Mesodermal cell (in vitro differentiated cells): ENCODE measurements around the gene PHLPP2.

Experiments used
- H3K27ac ChIP-seq: 2 replicates; pipeline ENCODE4 v1.7.0; 2013; ENCODE audit warnings: mild to moderate bottlenecking, low read depth, low read length, moderate library complexity; ENCODE audit not compliant: severe bottlenecking
- H3K36me3 ChIP-seq: 2 replicates; pipeline ENCODE4 v1.7.1; 2013; ENCODE audit warnings: mild to moderate bottlenecking, low read length, moderate library complexity; ENCODE audit not compliant: control insufficient read depth, insufficient read depth
- H3K4me1 ChIP-seq: one replicate; pipeline ENCODE4 v1.7.1; 2013; ENCODE audit warnings: mild to moderate bottlenecking, low read length; ENCODE audit not compliant: insufficient read depth, control insufficient read depth, poor library complexity, severe bottlenecking
- H3K4me3 ChIP-seq: 2 replicates; pipeline ENCODE4 v1.7.0; 2013; ENCODE audit warnings: low read length, control low read depth, mild to moderate bottlenecking; ENCODE audit not compliant: insufficient read depth, poor library complexity, severe bottlenecking; ENCODE audit errors: extremely low read depth
- H3K9me3 ChIP-seq: 2 replicates; pipeline ENCODE4 v1.7.1; 2013; ENCODE audit warnings: mild to moderate bottlenecking, low read length, moderate library complexity; ENCODE audit not compliant: control insufficient read depth
- WGBS, 2 experiments: methylation state at CpG; one replicate each; pipeline ENCODE4 v1.1.5; 2013; ENCODE audit warnings: missing lambda C conversion rate in 2 of 2; ENCODE audit not compliant: insufficient coverage in 2 of 2; 5-methylcytosine and 5-hydroxymethylcytosine counted together

Gene PHLPP2

DNA sequence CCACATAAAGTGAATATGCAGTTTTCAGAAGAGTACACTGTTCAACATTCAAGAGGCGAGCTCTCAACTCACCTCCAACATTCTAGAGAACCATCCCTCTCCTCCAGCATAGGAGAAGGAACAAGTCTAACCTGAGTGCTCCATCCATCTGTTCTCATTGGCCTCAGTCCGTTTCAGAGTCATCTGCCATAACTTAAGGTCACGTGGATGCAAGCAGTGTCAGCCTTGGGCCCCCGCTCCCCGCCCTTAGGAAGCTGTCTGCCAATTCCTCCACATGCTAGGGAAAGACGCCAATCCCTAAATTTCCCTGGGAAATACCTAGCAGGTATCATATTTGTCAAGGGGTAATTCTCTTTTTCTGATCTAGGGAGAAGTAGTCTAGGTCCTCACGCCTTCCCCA lies 77.1 kb downstream of the PHLPP2 start:
- Histone ChIP-seq H3K9me3 (no peaks in the 10 kb centered on the region), H3K4me1 (no peaks in the 10 kb centered on the region), H3K4me3 (no peak overlapping the region), H3K36me3 (peaks cover 61% of the 10 kb centered on the region), H3K27ac (no peak overlapping the region)
- WGBS, 2 experiments, result 93 to 100% methylated on average over 4 to 6 of the region's 7 CpGs

DNA sequence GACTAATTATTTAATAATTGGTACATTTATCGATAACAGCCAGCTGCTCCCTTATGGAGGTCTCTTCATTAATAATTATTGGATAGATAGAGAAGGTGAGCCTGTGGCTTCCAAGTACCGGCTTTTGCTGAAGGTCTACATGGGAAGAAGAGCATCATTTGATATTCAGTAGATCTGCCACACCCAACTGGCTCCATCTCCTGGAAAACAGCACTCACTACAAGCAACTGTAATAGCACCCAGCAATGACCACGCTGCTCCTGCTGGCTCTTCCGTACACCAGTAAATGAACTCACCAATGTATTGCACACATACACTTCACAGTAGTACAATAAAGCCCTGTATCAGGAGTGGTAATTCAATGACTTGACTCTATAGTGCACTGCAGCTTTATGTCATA lies 79.1 kb downstream of the PHLPP2 start:
- Histone ChIP-seq H3K4me3 (no peak overlapping the region), H3K9me3 (no peaks in the 10 kb centered on the region), H3K27ac (no peak overlapping the region), H3K36me3 (peaks cover 45% of the 10 kb centered on the region), H3K4me1 (no peaks in the 10 kb centered on the region)
- 78 to 88% methylated on average over 2 of the region's 4 CpGs for WGBS, 2 experiments

DNA sequence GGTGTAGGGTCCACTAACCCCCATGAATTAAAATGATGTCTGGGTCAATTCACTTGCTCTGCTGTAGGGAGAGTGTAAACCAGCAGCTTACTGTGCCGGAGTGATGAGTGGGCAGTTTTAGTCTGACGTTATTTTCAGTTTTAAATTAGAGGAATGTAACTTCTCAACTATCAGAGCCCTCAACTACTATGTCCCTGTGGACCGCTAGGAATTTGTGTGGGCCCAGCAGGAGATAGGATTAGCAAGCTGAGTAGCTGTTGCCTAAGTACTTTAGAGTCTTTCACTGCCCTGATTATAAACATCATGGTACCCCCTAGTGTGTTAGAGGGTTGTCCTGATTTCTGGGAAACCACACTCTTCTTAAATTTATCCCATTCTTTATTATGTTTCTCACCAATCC lies 87.1 kb downstream of the PHLPP2 start:
- Histone ChIP-seq H3K4me3 (no peak overlapping the region), H3K4me1 (peaks cover 14% of the 10 kb centered on the region), H3K27ac (peak overlapping the region; percentile 29), H3K36me3 (peaks cover 5% of the 10 kb centered on the region), H3K9me3 (no peaks in the 10 kb centered on the region)
- WGBS, 2 experiments, result no CpG with 5 or more reads among the region's 3 CpGs

DNA sequence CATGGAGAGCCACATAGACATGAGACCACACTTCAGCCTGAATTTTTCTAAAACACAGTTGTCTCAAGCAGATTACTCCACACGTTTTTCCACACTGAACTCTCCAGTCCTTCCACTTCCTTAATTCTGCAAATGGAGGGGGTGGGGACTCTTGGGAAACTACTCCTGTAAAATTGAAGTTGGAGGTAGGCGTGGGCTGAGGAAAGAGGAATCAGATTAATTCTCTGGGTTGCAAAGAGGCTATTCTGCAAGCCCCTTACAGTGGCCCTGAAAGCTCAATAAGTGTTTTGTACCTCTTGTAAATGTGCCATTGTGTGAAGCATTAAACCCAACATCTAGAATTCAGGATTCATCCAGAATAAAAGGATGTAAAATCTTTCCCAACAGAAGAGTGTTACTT lies 88.9 kb downstream of the PHLPP2 start:
- WGBS, 2 experiments, result 71 to 100% methylated on average over 1 of the region's 2 CpGs
- Histone ChIP-seq H3K9me3 (no peaks in the 10 kb centered on the region), H3K4me1 (peaks cover 14% of the 10 kb centered on the region), H3K4me3 (no peak overlapping the region), H3K27ac (no peak overlapping the region), H3K36me3 (peaks cover 5% of the 10 kb centered on the region)

DNA sequence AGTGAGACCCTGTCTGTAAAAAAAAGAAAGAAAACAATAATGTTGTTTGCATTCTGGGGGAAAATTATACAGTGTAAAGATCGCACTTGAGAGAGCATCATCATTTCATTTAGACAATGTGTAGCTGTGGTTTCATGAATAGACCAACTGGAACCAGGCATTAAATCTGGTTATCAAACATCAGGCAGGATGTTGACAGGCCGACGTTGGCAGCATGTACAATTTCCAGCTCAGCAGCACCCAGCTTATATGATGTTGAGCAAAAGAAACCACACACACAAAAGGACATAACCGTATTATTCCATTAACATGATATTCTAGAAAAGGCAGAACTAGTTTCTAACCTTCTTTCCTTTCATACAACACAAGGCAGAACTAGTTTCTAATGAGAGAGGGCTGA lies 92.7 kb downstream of the PHLPP2 start:
- peaks cover under 1% of the 10 kb centered on the region for H3K4me1 ChIP-seq
- no peak overlapping the region for H3K27ac ChIP-seq
- WGBS, 2 experiments, result 90 to 93% methylated on average over 1 to 3 of the region's 4 CpGs
- H3K4me3 ChIP-seq, result no peak overlapping the region
- H3K9me3 ChIP-seq, result no peaks in the 10 kb centered on the region
- no peaks in the 10 kb centered on the region for H3K36me3 ChIP-seq

DNA sequence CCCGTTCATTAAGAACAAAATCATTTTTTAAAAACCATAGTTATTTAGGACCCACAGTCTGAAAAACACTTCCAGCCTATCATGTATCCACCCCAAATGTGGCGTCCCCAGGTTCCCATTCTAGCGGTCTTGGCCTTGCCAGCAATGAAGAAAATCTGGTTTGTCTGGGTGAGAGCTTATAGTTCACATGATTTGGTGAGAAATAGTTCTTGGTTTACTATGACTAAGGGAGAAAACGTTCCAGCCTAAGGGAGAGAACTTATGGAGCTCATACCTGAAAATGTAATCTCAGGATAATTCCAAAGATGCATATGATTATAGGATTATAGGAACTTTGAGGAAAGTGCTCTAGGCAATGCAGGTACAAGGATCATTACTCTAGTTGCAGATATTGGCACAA lies 93.7 kb downstream of the PHLPP2 start:
- Histone ChIP-seq H3K36me3 (no peaks in the 10 kb centered on the region), H3K9me3 (no peaks in the 10 kb centered on the region), H3K27ac (no peak overlapping the region), H3K4me1 (peaks cover 4% of the 10 kb centered on the region), H3K4me3 (no peak overlapping the region)
- WGBS, 2 experiments, result 92 to 100% methylated on average over 4 of the region's 4 CpGs

DNA sequence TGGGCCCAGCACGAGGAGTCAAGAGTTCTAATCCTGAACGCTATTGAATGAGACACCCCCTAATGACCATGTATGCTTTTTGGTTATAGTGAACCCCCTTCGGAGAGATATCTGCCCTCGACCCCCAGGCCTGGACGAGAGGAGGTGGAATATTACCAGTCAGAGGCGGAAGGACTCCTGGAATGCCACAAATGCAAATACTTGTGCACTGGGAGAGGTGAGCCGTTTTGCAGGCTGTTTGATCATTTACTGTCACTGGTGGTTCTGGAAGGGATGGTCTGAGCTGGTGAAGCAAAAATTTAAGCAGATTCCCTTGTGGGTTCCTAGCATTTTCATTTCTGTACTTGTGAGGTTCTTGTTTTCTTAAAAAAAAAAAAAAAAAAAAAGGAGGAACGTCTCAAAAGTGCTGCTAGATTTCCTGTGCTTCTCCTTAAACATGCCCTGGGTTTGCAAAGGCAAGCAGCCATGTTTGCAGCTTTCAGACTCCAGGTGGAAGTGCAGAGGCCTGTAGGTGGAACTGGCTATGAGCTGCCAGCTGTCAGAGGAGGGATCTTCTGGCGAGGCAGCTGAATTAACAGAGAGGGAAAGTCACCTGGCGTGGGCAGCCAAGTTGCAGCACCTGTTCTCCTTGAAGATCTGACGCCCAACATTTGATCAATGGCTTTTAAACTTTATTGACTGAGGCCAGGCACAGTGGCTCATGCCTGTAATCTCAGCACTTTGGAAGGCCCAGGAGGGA lies 95.1 kb downstream of the PHLPP2 start:
- no peaks in the 10 kb centered on the region for H3K36me3 ChIP-seq
- 79 to 82% methylated on average over 10 of the region's 11 CpGs for WGBS, 2 experiments

DNA sequence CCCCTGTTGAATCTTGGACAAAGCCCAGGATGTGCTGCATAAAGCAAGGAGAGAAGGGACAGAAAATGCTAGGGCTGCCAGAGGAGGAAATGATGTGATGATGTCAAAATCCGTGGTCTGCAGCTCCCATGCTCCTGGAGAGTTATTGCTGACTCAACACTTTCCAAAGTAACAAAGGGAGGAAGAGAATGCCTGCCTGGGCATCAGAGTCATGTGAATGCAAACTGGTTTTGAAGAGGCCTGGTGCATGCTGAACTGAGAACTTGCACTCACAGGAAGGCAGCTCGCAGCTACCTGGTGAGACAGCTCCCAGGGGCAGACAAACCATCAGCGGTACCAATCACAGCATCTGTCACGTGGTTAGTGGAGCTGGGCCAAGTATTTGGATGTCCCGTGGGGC lies 95.7 kb downstream of the PHLPP2 start:
- no peaks in the 10 kb centered on the region for H3K36me3 ChIP-seq
- no peak overlapping the region for H3K4me3 ChIP-seq
- H3K4me1 ChIP-seq, result peaks cover 4% of the 10 kb centered on the region
- WGBS, 2 experiments, result 73 to 85% methylated on average over 4 to 5 of the region's 5 CpGs
- H3K9me3 ChIP-seq, result no peaks in the 10 kb centered on the region
- H3K27ac ChIP-seq, result no peak overlapping the region

More for the DNA sequence above, 95.1 kb downstream of the PHLPP2 start:
- Histone ChIP-seq H3K27ac (no peak overlapping the region), H3K4me1 (peaks cover 4% of the 10 kb centered on the region), H3K4me3 (no peak overlapping the region), H3K9me3 (no peaks in the 10 kb centered on the region)

DNA sequence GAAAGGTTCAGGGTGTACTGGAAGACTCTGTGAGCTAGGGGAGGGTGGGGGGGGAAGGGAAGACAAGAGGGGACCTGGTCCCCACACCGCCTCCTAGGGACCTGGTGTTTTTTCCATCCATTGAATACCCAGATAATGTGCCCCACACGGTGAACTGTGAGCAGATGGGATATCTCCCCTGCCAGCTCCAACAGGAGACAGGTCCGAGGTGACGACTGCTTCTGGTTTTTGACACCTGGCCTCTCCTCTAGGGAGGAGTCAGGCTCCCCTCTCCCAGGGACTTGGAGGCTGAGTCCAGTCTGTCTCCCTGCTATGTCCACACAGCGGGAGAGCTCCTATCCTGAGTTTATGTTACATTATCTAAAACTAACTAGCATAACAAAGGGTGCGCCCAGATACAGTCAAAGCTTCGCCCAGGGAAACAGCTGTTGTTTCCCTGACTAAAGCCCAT lies 96.7 kb downstream of the PHLPP2 start:
- Histone ChIP-seq H3K9me3 (no peaks in the 10 kb centered on the region), H3K27ac (no peak overlapping the region), H3K4me1 (peaks cover 4% of the 10 kb centered on the region), H3K4me3 (no peak overlapping the region), H3K36me3 (no peaks in the 10 kb centered on the region)
- 73 to 85% methylated on average over 5 to 7 of the region's 7 CpGs for WGBS, 2 experiments

DNA sequence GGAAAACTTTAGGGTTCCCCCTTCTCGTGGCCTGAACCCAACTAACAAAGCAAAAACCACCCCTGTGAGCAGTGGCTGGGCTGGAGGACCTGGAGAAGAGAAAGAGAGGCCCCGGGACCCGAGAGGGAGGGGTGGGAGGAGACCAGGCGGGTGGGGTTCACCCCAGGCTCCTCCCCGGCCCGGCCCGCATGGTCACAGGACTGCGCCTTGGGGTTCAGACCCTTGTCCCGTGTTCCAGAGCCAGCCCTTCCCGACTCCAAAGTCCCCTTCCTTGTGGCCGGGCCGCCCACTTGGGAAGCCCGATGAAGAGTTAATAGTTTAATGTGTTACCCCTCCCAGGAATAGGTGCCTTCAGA lies 97.7 kb downstream of the PHLPP2 start:
- Histone ChIP-seq H3K27ac (no peak overlapping the region), H3K4me3 (peak overlapping the region; percentile 39), H3K36me3 (no peaks in the 10 kb centered on the region), H3K4me1 (peaks cover 4% of the 10 kb centered on the region), H3K9me3 (no peaks in the 10 kb centered on the region)
- WGBS, 2 experiments, result 30 to 63% methylated on average over 5 to 10 of the region's 13 CpGs

DNA sequence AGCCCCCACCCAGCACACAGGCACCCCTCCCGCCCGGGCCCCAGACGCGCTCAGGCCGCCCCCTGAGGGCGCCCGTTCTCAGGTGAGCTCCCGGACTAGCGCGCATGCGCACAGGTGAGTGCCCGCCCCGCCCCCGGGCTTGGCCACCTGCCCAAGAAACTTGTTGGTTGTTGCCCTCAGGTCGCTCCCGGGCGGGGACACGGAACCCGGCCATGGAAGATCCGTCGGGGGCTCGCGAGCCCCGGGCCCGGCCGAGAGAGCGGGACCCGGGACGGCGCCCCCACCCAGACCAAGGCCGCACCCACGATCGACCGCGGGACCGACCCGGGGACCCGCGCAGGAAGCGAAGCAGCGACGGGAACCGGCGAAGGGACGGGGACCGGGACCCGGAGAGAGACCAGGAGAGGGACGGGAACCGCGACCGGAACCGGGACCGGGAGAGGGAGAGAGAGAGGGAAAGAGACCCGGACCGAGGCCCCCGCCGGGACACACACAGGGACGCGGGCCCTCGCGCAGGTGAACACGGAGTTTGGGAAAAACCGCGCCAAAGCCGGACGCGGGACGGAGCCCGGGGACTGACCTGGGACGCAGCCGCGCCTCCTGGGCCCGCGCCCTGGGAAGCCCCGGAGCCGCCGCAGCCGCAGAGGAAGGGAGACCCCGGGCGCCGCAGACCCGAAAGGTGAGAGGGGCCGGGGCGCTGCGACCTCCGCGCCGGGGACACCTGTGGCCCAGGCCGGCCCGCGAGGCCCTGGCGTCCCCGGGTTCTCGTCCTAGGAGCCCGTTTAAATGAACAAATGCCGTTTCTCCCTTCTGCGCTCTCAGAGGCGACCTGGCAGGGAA lies 98.3 kb downstream of the PHLPP2 start, which contains the start of gene MARVELD3:
TSS of gene MARVELD3 (plus strand) at position 167 of the 840 bp plus-strand sequence. CDS start at position 213, 46 bp downstream.
- Histone ChIP-seq H3K4me1 (peaks cover 4% of the 10 kb centered on the region), H3K9me3 (no peaks in the 10 kb centered on the region), H3K27ac (no peak within 1 kb of the TSS), H3K4me3 (peak within 1 kb of the TSS; percentile 39), H3K36me3 (no peaks in the 10 kb centered on the region)
- 1% methylated on average over 71 to 84 of the region's 98 CpGs for WGBS, 2 experiments
